Activated T-cell treated with anti-CD3 and anti-CD28 coated beads for 24 hours (primary cell): ENCODE data around the gene IL2RA.
A peak's percentile ranks its signal among the peaks of the same experiment; 100 is the strongest.
"Not testable (repeated sequence)": the region's sequence is repeated elsewhere in the genome, so short reads cannot be mapped to it uniquely, and the experiment has no call there.

Experiments used
- DNase-seq: peaks from one replicate; pipeline ENCODE4 v3.0.0-alpha.2; 2020; ENCODE audit warnings: low read depth

IL2RA gene

GRCh38 chr10:6062101-6062771 lies at the start of gene IL2RA:
TSS of gene IL2RA (minus strand) at chr10:6062367. CDS start at chr10:6062151, 216 bp downstream.
- DNase-seq: peak; percentile 72

GRCh38 chr10:6110136-6110535 lies 48.0 kb upstream of the IL2RA start:
- DNase-seq: no peak

GRCh38 chr10:6109444-6109775 lies 47.2 kb upstream of the IL2RA start:
- no peak for DNase-seq

- no peak for DNase-seq
These were observed 46.7 kb upstream of the IL2RA start for GRCh38 chr10:6108631-6109443.

GRCh38 chr10:6108072-6108471 lies 45.9 kb upstream of the IL2RA start:
- no peak for DNase-seq

GRCh38 chr10:6107616-6108015 lies 45.4 kb upstream of the IL2RA start:
- DNase-seq: not testable (repeated sequence)

- DNase-seq: no peak
These were observed 41.4 kb upstream of the IL2RA start for GRCh38 chr10:6103591-6103990.

- DNase-seq: no peak
These were observed 40.0 kb upstream of the IL2RA start for GRCh38 chr10:6102128-6102527.

- no peak for DNase-seq
These were observed 39.0 kb upstream of the IL2RA start for GRCh38 chr10:6101181-6101580.

GRCh38 chr10:6100370-6100769 lies 38.2 kb upstream of the IL2RA start:
- DNase-seq: no peak

GRCh38 chr10:6098156-6098555 lies 36.0 kb upstream of the IL2RA start:
- no peak for DNase-seq

- DNase-seq: no peak
These were observed 34.9 kb upstream of the IL2RA start for GRCh38 chr10:6097063-6097462.

GRCh38 chr10:6095810-6096570 lies 33.8 kb upstream of the IL2RA start:
- no peak for DNase-seq

GRCh38 chr10:6092731-6093130 lies 30.6 kb upstream of the IL2RA start:
- no peak for DNase-seq

- no peak for DNase-seq
These were observed 29.5 kb upstream of the IL2RA start for GRCh38 chr10:6091630-6092029.

GRCh38 chr10:6089334-6090219 lies 27.4 kb upstream of the IL2RA start:
- no peak for DNase-seq

GRCh38 chr10:6088721-6089333 lies 26.7 kb upstream of the IL2RA start, which contains the start of gene RBM17:
TSS of gene RBM17 (plus strand) at chr10:6089034. CDS start at chr10:6097066, 8,032 bp downstream.
- DNase-seq: peak; percentile 98

- peak; percentile 82 for DNase-seq
These were observed 24.4 kb upstream of the IL2RA start for GRCh38 chr10:6086375-6087233.

GRCh38 chr10:6083523-6084475 lies 21.6 kb upstream of the IL2RA start:
- peak; percentile 72 for DNase-seq
